GM12864 (cell line): Measurements from ENCODE around the gene KLK15.
"Not testable (repeated sequence)": the region's sequence is repeated elsewhere in the genome, so short reads cannot be mapped to it uniquely, and the experiment has no call there.

Source experiments
- DNase-seq: peaks from one replicate; pipeline ENCODE4 v3.0.0-alpha.2; 2011; ENCODE audit warnings: low read depth
- H3K4me3 ChIP-seq: 2 replicates; pipeline ENCODE4 v1.5.1; 2011; ENCODE audit warnings: mild to moderate bottlenecking, low read depth, low read length, control low read depth
- TF ChIP-seq, protein P1 (sequence below): IDR thresholded peaks from 2 replicates; pipeline ENCODE4 v1.5.1; 2011; ENCODE audit warnings: low read depth, mild to moderate bottlenecking, moderate library complexity, low read length, control low read depth, inconsistent platforms; ENCODE audit errors: missing control alignments

Gene KLK15

DNA sequence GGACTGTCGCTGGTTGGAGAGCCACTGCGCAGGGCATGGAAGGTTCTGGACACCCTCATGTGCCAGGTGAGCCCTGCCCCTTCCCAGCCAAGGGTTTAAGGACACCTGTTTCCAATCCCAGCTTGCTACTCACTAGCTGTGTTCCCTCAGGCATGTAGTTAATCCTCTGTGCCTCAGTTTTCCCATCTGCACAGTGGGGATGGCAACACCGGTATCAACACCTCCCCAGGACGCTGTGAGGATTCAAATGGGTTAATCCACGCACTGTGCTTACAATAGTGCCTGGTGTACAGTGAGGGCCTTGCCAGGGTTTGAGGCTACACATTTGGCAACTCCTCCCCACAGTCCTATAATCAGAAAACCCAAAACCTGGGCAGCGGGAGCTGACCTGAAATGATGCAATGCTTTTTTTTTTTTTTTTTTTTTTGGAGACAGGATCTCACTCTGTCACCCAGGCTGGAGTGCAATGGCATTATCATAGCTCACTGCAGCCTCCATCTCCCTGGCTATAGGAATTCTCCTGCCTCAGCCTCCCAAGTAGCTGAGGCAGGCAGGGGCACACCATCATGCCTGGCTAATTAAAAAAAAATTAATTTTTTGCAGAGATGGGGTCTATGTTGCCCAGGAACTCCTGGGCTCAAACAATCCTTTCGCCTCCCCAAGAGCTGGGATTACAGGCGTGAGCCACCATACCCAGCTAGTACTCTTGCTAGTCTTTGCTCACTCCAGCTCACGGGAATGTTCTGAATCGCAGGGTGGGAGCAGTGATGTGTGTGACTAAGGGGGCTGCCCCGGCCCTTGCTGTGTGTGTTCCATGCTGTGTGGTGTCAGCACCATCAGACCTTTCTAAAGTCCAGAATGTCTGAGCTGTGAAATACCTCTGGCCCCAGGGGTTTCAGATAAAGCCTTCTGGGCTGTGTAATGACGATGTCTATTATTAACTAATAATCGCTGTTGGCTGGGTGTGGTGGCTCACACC, 40.8 kb downstream of the KLK15 start:
- H3K4me3 ChIP-seq: no peak overlapping the region
- DNase-seq: no peak
- TF ChIP-seq, protein P1, sequence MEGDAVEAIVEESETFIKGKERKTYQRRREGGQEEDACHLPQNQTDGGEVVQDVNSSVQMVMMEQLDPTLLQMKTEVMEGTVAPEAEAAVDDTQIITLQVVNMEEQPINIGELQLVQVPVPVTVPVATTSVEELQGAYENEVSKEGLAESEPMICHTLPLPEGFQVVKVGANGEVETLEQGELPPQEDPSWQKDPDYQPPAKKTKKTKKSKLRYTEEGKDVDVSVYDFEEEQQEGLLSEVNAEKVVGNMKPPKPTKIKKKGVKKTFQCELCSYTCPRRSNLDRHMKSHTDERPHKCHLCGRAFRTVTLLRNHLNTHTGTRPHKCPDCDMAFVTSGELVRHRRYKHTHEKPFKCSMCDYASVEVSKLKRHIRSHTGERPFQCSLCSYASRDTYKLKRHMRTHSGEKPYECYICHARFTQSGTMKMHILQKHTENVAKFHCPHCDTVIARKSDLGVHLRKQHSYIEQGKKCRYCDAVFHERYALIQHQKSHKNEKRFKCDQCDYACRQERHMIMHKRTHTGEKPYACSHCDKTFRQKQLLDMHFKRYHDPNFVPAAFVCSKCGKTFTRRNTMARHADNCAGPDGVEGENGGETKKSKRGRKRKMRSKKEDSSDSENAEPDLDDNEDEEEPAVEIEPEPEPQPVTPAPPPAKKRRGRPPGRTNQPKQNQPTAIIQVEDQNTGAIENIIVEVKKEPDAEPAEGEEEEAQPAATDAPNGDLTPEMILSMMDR: no peak

DNA sequence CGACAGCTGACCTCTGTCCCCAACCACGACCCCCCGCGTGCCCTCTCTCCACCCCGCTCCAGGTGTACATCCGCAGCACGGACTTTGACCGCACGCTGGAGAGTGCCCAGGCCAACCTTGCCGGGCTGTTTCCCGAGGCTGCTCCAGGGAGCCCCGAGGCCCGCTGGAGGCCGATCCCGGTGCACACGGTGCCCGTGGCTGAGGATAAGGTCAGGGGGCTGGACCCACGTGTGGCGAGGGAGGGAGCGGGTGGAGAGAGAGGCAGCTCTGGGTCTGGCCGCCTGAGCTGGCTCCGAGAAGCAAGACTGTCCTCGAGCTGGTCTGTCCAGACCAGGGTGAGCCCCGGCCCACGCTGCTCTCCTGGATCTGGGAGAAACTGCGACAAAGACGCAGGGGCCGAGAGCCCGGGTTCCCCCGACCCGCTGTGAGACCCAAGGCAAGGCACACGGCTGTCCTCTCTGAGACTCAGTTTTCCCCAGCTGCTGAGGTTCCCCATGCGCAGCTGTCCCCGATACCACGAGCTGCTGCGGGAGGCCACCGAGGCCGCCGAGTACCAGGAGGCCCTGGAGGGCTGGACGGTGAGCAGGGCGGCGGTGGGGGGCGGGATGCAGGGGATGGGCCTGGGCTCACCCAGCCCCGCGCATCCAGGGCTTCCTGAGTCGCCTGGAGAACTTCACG, 41.6 kb downstream of the KLK15 start:
- TF ChIP-seq, protein P1: no peak
- H3K4me3 ChIP-seq: no peak overlapping the region
- DNase-seq: no peak

DNA sequence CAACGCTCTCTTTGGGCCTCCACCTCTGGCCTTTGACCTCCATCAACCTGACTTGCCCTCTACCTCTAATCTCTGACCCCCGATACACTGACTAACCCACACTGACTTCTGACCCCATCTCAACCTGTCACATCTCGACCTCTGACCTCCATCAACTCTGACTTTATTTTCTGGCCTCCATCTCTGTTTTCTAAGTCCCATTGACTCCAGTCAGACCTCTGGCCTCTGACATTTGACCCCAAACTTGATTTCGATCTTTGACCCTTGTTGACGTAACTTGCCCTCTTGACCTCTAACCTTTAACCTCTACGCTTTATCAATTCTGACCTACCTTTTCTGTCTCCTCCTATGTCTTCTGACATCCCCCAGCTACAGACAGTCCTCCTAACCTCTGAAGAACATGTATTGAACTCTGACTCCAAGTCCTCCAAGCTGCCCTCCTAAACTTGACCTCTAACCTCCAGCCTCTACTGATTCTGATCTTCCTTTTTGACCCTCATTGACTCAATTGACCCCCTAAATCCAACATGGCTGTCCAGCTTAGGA, 42.4 kb downstream of the KLK15 start:
- no peak overlapping the region for H3K4me3 ChIP-seq
- DNase-seq: no peak
- TF ChIP-seq, protein P1: no peak

DNA sequence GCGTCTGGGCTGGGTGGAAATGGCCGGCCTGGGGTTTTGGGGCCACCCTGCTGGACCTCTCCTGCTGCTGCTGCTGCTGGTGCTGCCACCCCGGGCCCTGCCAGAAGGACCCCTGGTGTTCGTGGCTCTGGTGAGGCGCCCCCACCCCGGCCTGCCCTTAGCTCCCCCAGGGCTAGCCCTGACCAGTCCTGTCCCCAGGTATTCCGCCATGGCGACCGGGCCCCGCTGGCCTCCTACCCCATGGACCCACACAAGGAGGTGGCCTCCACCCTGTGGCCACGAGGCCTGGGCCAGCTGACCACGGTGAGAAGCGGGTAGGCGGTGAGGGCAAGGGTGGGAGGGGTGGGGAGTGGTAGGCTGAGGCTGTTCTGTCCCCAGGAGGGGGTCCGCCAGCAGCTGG, 43.0 kb downstream of the KLK15 start, which contains the start of gene ACP4:
ACP4 (plus strand) TSS at position 20 of the 400 bp plus-strand sequence; CDS start at position 20, 0 bp downstream.
- no peak for DNase-seq
- H3K4me3 ChIP-seq: no peak within 1 kb of the TSS
- TF ChIP-seq, protein P1: no peak

DNA sequence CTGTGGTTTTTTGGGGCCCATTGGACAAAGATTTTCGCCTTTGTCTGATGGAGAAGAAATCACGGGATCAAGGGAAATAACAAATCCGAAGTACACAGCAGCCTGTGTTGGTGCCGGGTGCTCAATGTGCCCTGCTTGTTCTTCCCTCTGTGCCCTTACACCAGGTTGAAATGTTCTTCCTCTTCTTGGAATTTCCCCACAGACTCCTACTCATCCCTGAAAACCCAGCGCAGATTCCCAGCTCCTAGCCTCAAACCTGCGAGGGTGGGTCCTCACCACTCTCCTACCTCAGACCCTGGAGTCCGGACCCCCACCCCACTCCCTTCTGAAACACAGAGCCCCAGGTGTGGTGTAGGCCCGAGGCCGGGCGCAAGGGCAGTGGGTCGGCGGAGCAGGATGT, 48.0 kb downstream of the KLK15 start:
- DNase-seq: no peak
- no peak overlapping the region for H3K4me3 ChIP-seq
- TF ChIP-seq, protein P1: no peak

DNA sequence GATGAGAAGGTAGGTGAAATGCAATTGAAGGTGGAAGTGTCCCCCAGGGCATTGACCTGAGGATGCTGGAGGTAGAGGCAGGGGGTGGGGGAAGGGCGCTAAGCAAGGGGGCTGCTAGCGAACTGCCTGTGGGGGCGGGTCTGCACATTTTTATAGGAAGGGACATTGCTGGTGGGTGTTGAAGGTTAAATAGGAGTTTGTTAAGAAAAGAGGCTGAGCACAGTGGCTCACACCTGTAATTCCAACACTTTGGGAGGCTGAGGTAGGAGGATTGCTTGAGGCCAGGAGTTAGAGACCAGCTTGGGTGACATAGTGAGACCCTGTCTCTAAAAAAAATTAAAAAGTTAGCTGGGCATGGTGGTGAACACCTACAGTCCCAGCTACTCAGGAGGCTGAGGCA, 48.7 kb downstream of the KLK15 start:
- no peak for DNase-seq
- H3K4me3 ChIP-seq: no peak overlapping the region
- TF ChIP-seq, protein P1: no peak

DNA sequence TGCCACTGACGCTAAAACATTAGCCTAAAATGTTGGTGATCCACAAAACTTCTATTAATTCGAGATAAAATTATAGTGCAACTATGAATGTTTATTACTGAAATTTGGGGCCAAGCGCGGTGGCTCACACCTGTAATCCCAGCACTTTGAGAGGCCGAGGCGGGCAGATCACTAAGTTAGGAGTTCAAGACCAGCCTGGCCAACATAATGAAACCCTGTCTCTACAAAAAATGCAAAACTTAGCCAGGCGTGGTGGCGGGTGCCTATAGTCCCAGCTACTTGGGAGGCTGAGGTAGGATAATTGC, 49.6 kb downstream of the KLK15 start:
- not testable (repeated sequence) for DNase-seq, H3K4me3 ChIP-seq
